Caco-2 (cell line): ENCODE results near the gene FANCB. TPM values are rescaled to one million over a fixed set of nuclear protein-coding genes. Genes with fewer than 3 reads are reported as not detected.

Experiments used
- BruUV-seq: library from RNA; stranded (reverse); fragments of 400-500 nt; replicated peaks from 2 replicates; lab custom pipeline; 2021; lab: Mats Ljungman, UMichigan
- CTCF ChIA-PET: fragments of 300-600 bp; sonication (Branson Sonifier 250); formaldehyde crosslinking; loops from one replicate; lab custom pipeline; 2022; ENCODE audit warnings: antibody characterized with exemption; lab: Charles Lee
- POLR2A ChIA-PET: fragments of 300-600 bp; sonication (Branson Sonifier 250); formaldehyde crosslinking; loops from one replicate; lab custom pipeline; 2022; ENCODE audit warnings: antibody characterized with exemption; lab: Charles Lee
- DNase-seq, 2 experiments: peaks; one replicate each; pipeline versions ENCODE4 v3.0.0 to v3.0.0-alpha.2; 2020 to 2022
- H3K27me3 ChIP-seq: replicated peaks from 2 replicates; pipeline ENCODE4 v1.6.0; 2011; ENCODE audit warnings: low read length; ENCODE audit not compliant: control insufficient read depth, insufficient read depth
- H3K36me3 ChIP-seq: 2 replicates; pipeline ENCODE4 v1.5.1; 2011; ENCODE audit warnings: low read length; ENCODE audit not compliant: control insufficient read depth, insufficient read depth
- H3K4me1 ChIP-seq: fragments of 250-450 bp; sonication (Bioruptor Pico); 2 replicates; pipeline ENCODE4 v1.5.1; 2020; ENCODE audit warnings: mild to moderate bottlenecking
- H3K4me3 ChIP-seq: 2 replicates; pipeline ENCODE4 v1.5.1; 2011; ENCODE audit warnings: low read depth, mild to moderate bottlenecking, control low read depth, low read length
- H3K9me3 ChIP-seq: fragments of 250-450 bp; sonication (Bioruptor Pico); 2 replicates; pipeline ENCODE4 v1.5.1; 2020; ENCODE audit warnings: mild to moderate bottlenecking, moderate library complexity
- H3K27ac Mint-ChIP-seq: one replicate; pipeline ENCODE4 v1.8.0; 2022; ENCODE audit warnings: mixed read lengths; ENCODE audit not compliant: unreplicated experiment
- H3K27me3 Mint-ChIP-seq: one replicate; pipeline ENCODE4 v1.8.0; 2022; ENCODE audit warnings: mixed read lengths; ENCODE audit not compliant: insufficient read depth, unreplicated experiment
- H3K36me3 Mint-ChIP-seq: one replicate; pipeline ENCODE4 v1.8.0; 2022; ENCODE audit warnings: mild to moderate bottlenecking, mixed read lengths; ENCODE audit not compliant: insufficient read depth, unreplicated experiment
- H3K4me1 Mint-ChIP-seq: one replicate; pipeline ENCODE4 v1.8.0; 2022; ENCODE audit warnings: low read depth, mixed read lengths; ENCODE audit not compliant: unreplicated experiment
- H3K4me3 Mint-ChIP-seq: one replicate; pipeline ENCODE4 v1.8.0; 2022; ENCODE audit warnings: mild to moderate bottlenecking, moderate library complexity, mixed read lengths; ENCODE audit not compliant: unreplicated experiment
- H3K9me3 Mint-ChIP-seq: one replicate; pipeline ENCODE4 v1.8.0; 2022; ENCODE audit warnings: mixed read lengths; ENCODE audit not compliant: unreplicated experiment
- CTCF ChIP-seq, 2 experiments: fragments of 200-600 bp in 1 of 2; IDR thresholded peaks; 1 replicate in 1 of 2; 2 replicates in 1 of 2; pipeline versions ENCODE4 v1.5.1 to v1.8.0; 2011 to 2022; ENCODE audit warnings: antibody characterized with exemption in 1 of 2, control low read depth in 1 of 2, inconsistent platforms in 1 of 2, low read depth in 1 of 2, low read length in 1 of 2, mild to moderate bottlenecking in 1 of 2, moderate library complexity in 1 of 2; ENCODE audit not compliant: insufficient read depth in 1 of 2, severe bottlenecking in 1 of 2, unreplicated experiment in 1 of 2
- intact Hi-C: fragments of 100-400 bp; cut with micrococcal nuclease; formaldehyde crosslinking; loops from one replicate; pipeline ENCODE4 v1.10.0; 2022; ENCODE audit not compliant: unreplicated experiment
- total RNA-seq: library from RNA; stranded (reverse); gene quantifications from 2 replicates; pipeline ENCODE4 v1.2.3, GENCODE V29; 2022

Gene FANCB
- total RNA-seq, 1 experiment from 2014 or later: 8.1 TPM

GRCh38 chrX:14817571-14817970 lies 55.3 kb downstream of the FANCB start:
- no peak overlapping the region for H3K4me3 ChIP-seq
- no peak overlapping the region for H3K27ac Mint-ChIP-seq
- ChIA-PET CTCF (no interaction called here), POLR2A (no interaction called here)
- no peaks in the 10 kb centered on the region for H3K36me3 ChIP-seq
- no peak overlapping the region for H3K4me3 Mint-ChIP-seq
- no peak for TF ChIP-seq CTCF (IDR thresholded peaks at IDR 0.05; ENCODE audit: insufficient read depth in 1 of 2, low read depth in 1 of 2, low read length in 1 of 2, severe bottlenecking in 1 of 2, unreplicated experiment in 1 of 2)
- H3K27me3 Mint-ChIP-seq: no peaks in the 10 kb centered on the region
- BruUV-seq: no TSS peak
- H3K4me1 Mint-ChIP-seq: no peaks in the 10 kb centered on the region
- no peaks in the 10 kb centered on the region for H3K4me1 ChIP-seq
- intact Hi-C loops: no loop called here
- no peak for DNase-seq
- no peaks in the 10 kb centered on the region for H3K27me3 ChIP-seq
- no peaks in the 10 kb centered on the region for H3K36me3 Mint-ChIP-seq
- H3K9me3 Mint-ChIP-seq: peaks cover 18% of the 10 kb centered on the region
- no peaks in the 10 kb centered on the region for H3K9me3 ChIP-seq

GRCh38 chrX:14802943-14803710 lies 69.7 kb downstream of the FANCB start:
- H3K27me3 Mint-ChIP-seq: no peaks in the 10 kb centered on the region
- H3K27ac Mint-ChIP-seq: no peak overlapping the region
- TF ChIP-seq CTCF (IDR thresholded peaks at IDR 0.05; ENCODE audit: insufficient read depth in 1 of 2, low read depth in 1 of 2, low read length in 1 of 2, severe bottlenecking in 1 of 2, unreplicated experiment in 1 of 2): no peak
- no peaks in the 10 kb centered on the region for H3K4me1 ChIP-seq
- H3K4me3 ChIP-seq: no peak overlapping the region
- intact Hi-C loops: no loop called here
- H3K9me3 ChIP-seq: no peaks in the 10 kb centered on the region
- peaks cover 9% of the 10 kb centered on the region for H3K9me3 Mint-ChIP-seq
- no peak for DNase-seq
- no peaks in the 10 kb centered on the region for H3K4me1 Mint-ChIP-seq
- no peaks in the 10 kb centered on the region for H3K27me3 ChIP-seq
- POLR2A ChIA-PET: no interaction called here
- H3K4me3 Mint-ChIP-seq: no peak overlapping the region
- H3K36me3 Mint-ChIP-seq: no peaks in the 10 kb centered on the region
- H3K36me3 ChIP-seq: no peaks in the 10 kb centered on the region
- no TSS peak for BruUV-seq
- CTCF ChIA-PET: no interaction called here

GRCh38 chrX:14801136-14801535 lies 71.7 kb downstream of the FANCB start:
- Histone ChIP-seq H3K4me1 (no peaks in the 10 kb centered on the region), H3K36me3 (no peaks in the 10 kb centered on the region), H3K27me3 (no peaks in the 10 kb centered on the region), H3K4me3 (no peak overlapping the region), H3K9me3 (no peaks in the 10 kb centered on the region)
- Mint-ChIP-seq H3K36me3 (no peaks in the 10 kb centered on the region), H3K9me3 (peaks cover 9% of the 10 kb centered on the region), H3K4me3 (no peak overlapping the region), H3K27me3 (no peaks in the 10 kb centered on the region), H3K4me1 (no peaks in the 10 kb centered on the region), H3K27ac (no peak overlapping the region)
- intact Hi-C loops: no loop called here
- no TSS peak for BruUV-seq
- ChIA-PET CTCF (no interaction called here), POLR2A (no interaction called here)
- no peak for TF ChIP-seq CTCF (IDR thresholded peaks at IDR 0.05; ENCODE audit: insufficient read depth in 1 of 2, low read depth in 1 of 2, low read length in 1 of 2, severe bottlenecking in 1 of 2, unreplicated experiment in 1 of 2)
- DNase-seq: no peak
